Erythroblast (primary cell): ENCODE results near the gene TRIM3.

ENCODE experiments used
- GATA1 ChIP-seq: IDR thresholded peaks from 2 replicates; pipeline ENCODE4 v1.6.1; 2011; ENCODE audit warnings: low read depth, mild to moderate bottlenecking, control low read depth, low read length, moderate library complexity
- POLR2A ChIP-seq: IDR thresholded peaks from 2 replicates; pipeline ENCODE4 v1.6.1; 2011; ENCODE audit warnings: mild to moderate bottlenecking, low read length

DNA sequence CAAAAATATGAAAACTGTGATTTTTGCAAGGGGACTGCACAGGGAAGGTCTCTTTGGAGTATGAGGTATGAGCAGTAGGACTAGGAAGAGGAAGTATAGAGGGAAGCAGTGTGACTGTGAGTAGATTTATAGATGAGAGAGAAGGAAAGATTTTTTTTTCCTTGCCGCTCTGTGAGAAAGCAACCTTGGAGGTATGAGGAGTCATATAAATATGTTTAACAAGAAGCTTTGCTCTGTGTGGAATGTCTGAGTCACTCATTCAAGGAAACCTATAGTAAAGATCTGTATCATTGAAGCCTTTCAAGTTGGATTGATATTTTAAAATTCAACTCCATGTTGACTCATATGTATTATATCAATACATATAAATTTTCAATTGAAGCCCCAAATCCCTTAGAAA, 49.5 kb upstream of the TRIM3 start:
- TF ChIP-seq POLR2A (no peak), GATA1 (no peak)
